Stimulated activated CD8-positive, alpha-beta memory T cell treated with anti-CD3 and anti-CD28 coated beads, Interleukin-12 subunit alpha, Interleukin-12 subunit beta, amount 100 ng/mL, for 24 hours (primary cell): ENCODE results near the gene EFCAB6.

Source experiments
- DNase-seq: peaks from one replicate; pipeline ENCODE4 v3.0.0-alpha.2; 2020; ENCODE audit errors: extremely low read depth

Gene EFCAB6

DNA sequence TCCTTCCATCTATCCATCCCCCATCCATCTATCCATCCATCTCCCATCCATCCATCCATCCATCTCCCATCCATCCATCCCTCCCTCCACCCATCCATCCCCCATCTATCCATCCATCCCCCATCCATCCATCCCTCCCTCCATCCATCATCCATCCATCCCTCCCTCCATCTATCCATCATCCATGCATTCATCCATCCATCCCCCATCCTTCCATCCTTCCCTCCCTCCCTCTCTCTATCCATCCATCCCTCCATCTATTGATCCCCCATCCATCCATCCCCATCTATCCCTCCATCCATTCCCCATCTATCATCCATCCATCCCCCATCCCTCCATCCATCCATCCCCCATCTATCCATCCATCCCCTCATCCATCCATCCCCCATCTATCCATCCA lies 303.6 kb downstream of the EFCAB6 start:
- DNase-seq = no peak

DNA sequence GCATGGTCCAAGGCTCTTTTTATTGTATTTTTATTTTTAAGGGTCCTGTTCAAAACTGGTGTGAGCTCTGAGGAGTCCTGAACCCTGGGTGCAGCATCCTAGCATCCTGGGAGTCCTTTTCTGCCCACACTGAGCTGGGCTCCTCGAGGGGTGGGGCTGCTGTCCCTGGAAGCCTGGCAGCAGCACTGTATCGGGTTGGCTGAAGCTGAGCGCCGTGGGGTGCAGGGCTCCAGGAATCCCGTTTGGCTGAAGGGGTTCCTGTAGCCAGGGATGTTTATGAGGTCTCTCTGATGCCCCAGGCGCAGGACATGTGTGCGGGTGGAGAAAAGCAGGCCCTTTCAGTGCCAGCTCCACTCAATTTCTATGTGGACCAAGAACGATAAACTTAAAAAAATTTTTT lies 304.9 kb downstream of the EFCAB6 start:
- no peak for DNase-seq

DNA sequence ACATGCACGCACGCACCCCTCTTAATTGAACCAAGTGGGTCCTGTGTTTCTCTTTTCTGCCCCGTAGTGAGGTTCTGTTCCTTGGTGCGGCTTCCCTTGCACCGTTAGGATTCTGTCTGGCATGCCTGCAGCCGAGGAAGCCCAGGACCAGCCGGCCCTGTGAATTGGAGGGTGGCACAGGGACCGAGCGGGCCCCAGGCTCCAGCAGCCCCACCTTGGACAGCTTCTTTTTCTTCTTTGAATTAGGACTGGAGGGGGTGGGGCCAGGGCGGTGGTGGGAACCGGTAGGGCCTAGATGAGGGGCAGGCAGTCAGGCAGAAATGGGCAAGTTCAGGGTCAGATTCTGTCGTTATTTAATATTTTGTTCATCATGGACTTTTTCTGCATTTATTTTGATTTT lies 305.6 kb downstream of the EFCAB6 start:
- no peak for DNase-seq

DNA sequence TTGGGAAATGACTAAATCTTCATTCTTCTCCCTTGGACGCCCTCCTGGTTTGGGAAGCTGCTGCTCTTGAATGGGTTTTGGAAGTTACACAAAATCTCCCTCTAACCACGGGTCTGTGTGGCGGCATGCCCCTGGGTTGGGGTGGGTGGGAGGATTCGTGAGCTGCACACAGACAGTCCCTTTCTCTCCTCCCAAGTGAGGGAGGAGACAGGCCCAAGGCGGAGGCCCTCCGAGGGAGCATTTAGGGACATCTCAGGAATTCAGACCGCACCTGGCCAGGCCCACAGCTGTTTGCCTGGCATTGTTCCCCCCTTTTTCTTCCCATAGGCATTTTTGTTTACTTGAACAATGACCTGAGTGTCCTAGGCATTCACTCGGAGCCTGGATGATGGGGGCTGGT lies 306.2 kb downstream of the EFCAB6 start:
- no peak for DNase-seq

DNA sequence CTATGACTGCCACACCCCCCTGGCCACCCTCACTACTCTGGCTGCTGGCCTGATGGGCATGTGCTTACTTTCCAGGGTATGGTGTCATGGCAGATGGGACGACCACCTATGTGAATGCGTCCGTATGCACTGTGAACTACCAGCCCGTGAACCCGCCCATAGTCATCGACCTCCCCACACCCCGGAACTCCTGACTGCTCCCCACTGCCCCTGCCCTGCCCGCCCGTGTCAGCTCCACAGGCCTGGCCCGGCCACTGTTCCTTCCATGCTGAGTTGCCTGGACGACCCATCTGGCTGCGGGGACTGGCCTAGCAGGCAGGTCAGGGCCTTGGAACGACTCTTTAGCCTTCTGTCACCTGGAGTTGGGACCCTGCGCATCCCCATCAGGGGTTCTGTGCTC lies 306.7 kb downstream of the EFCAB6 start:
- no peak for DNase-seq

DNA sequence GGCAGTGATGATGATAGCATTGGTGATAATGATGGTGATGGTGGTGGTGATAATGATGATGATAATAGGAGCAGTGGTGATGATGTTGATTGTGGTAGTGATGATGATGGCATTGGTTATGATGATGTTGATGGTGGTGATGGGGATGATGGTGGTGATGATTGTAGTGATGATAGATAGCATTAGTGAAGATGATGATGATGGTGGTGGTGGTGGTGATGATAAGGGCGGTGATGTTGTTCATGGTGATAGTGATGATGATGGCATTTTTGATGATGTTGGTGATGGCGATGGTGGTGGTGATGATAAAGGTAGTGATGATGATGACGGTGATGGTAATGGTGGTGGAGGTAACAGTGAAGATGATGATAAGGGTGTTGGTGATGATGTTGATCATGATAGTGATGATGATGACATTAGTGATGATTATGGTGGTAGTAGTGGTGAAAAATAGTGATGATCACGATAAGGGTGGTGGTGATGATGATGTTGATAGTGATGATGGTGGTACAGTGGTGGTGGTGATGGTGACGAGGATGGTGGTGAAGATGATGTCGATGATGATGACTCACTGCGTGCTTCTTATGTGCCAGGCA lies 307.3 kb downstream of the EFCAB6 start:
- no peak for DNase-seq

DNA sequence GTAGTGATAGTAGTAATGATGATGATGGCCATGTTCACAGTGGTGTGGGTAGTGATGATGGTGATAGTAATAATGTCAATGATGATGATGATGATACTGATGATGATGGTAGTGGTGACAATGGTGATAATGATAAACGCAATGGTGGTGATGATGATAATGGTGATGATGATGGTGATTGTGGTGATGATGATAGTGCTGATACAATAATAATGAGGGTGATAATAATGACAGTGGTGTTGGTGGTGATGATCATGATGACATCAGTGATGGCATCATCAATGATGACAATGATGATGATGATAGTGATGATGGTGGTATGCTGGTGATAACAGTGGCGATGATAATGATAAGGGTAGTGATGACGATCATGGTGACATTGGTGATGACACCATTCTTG lies 308.0 kb downstream of the EFCAB6 start:
- no peak for DNase-seq

DNA sequence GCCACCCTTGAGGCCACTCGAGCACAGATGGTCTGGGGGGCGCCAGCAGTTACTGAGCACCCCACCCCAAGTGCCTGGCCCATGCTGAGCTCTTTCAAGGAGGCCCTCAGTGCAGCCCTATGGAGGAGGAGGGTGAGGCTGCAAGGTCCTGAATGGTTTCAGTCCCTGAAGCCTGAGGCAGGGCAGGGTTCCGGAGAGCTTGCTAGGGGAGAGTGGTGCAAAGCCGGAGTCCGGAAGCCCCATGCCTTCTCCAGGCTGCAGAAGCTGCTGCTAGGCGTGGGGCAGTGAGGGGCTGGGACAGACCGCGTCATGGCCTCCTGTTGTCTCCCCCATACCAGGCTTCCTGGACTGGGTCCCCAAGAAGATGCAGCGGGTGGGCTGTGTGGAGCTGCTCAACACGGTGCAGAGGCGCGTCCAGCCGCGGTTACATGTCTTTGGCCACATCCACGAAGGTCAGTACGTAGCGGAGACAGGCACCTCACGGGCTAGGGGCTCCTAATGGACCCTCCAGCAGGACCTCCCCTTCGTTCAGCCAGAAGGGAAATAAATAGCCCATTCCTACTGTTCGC lies 309.7 kb downstream of the EFCAB6 start:
- no peak for DNase-seq

DNA sequence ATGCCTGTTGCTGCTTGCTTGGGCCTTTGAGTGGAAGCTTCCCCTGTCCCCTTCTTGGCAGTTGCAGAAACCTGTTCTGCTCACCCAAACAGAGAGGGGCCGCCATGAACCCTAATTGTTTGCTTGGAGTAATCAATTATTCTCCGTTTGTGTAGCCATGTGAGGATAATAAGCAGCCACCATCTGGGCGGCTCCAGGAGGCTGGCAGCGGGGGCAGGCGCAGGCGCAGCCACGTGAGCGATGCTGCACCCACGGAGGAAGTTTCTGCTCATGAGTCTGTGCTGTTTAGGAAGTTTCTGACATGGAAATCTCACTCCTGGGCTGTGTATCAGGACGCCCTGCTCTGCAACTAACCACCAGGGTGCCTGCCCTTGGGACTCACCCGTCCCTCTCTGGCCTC lies 310.2 kb downstream of the EFCAB6 start:
- no peak for DNase-seq

DNA sequence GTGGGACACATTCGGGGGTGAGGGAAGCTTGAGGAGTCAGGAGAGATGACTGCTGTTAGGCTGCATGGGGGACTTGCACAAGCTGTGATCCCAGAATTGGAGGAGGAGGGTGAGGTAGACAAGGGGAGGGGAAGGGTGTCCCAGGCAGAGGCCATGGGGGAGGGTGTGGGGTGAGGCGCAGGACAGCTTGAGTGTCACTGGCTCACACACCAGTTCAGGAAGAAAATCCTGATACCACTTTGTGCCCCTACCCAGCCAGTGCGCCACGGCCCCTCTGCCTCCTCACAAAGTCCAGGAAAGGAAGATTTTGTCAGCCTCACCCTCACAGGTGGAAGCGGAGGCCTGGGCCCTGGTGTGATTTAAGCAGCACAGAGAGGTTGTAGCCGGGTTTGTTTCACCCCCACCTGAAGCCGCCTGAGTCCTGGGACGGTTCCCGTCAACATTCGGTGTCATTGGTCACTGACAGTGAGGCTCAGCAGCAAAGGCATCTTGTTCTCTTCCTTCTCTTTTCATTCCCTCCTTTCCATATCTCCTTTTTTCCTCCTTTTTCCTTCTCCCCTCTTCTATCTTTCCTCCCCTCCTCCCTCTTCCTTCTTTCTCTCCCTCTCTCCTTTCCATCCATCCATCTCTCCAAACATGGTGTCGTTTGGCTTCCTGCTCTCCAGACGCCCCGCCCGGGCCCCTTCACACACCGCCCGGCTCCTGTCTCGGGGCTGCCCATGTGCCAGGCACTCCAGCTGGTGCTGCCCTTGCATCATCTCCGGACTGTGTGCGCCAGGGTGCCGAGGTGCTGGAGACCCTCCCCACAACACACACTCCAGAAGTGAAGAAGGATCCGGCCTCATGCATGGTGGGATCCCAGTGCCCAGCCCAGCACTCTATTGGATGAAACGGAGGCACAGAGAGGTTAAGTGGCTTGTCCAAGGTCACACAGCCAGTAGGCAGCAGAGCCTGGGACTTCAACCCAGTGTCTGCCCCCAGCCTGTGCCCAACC lies 311.0 kb downstream of the EFCAB6 start:
- DNase-seq = no peak

DNA sequence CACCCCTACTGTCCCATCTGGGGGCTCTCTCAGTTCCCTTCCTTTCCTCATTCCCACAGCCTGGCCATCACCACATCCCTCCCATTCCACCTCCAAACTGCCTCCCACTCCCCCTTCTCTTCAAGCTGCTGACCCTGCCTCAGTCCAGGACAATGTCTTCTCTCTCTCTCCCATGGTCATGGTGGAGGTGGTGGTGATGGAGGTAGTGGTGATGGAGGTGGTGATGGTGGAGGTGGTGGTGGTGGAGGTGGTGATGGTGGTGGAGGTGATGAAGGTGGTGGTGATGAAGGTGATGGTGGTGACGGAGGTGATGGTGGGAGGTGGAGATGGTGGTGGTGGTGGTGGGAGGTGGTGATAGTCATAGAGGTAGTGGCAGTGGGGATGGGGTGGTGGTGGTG lies 313.2 kb downstream of the EFCAB6 start:
- no peak for DNase-seq

DNA sequence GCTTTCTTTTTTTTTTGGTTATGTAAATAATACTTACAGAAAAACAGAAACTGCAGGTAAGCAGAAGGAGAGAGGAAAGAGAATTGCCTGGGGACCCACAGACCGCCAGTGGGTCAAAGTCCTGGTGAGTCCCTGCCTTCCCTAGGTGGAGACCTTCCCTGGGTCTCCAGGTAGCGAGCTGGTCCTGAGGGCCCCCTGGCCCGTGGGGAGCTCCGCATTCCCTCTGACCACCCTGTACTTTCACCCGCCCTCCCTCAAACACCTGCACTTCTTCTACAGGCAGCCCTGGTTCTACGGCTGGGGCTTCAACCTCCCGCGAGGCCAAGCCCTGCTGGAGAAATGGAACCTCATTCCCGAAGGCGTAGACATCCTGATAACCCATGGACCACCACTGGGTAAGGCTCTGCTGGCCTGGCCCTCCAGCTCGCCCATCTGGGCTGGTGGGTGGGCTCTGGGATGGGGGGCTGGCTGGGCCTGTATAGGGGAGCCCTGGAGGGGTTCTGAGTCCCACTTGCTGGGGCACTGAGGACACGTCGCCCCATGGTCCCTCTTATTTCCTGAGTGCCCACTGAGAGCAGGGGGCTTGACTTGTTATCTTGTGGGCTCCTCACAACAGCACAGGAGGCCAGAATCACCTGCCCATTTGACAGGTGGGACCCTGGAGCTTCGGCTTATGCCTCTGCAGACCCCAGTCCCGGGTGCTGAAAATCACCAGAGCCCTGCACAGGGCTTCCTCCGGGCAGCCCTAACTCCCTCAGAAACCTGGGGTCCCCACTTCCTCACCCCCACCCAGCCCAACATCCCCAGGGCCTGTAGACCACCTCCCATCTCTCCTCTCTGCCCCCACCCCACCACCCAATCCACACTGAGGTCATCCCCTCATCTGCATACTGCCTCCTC lies 313.9 kb downstream of the EFCAB6 start:
- DNase-seq = no peak

DNA sequence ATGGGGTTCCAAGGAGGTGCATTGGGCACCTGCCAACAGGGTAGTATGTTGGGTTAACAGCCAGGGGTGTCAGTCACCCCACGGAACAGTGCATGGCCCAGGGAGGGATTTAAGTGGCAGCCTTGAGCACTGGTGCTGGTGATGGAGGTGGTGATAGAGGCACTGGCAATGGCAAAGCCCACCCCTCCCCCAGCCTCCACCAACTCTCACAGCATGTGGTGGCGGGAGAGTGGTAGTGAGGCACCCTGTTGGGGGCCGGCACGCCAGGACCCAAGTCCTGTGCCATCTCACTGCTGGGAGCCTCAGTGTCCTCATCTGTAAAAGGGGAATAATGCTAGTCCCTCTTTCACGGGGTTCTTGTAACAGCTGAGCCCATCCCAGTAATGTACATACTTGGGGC lies 318.8 kb downstream of the EFCAB6 start:
- DNase-seq = no peak

DNA sequence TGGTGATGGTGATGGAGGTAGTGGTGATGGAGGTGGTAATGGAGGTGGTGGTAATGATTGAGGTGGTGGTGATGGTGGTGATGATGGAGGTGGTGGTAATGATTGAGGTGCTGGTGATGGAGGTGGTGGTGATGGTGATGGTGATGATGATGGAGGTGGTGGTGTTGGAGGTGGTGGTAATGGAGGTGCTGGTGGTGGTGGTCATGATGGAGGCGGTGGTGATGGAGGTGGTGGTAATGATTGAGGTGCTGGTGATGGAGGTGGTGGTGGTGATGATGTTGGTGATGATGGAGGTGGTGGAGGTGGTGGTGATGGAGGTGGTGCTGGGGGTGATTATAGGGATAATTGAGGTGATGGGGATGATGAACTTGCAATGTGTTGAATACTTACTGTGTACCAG lies 320.4 kb downstream of the EFCAB6 start:
- no peak for DNase-seq

DNA sequence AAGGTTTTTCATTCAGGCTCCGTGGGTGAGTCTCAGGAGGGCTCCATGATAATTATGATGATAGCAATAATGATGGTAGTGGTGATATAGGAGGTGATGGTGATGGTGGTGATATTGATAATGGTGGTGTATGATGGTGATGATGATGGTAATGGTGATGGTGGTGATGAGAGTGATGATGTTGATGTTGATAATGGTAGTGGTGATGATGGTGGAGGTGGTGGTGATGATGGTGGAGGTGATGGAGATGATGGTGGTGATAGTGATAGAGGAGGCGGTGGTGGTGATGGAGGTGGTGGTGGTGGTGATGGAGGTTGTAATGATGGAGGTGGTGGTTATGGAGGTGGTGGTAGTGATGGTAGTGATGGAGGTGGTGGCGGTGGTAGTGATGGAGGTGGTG lies 320.9 kb downstream of the EFCAB6 start:
- no peak for DNase-seq

DNA sequence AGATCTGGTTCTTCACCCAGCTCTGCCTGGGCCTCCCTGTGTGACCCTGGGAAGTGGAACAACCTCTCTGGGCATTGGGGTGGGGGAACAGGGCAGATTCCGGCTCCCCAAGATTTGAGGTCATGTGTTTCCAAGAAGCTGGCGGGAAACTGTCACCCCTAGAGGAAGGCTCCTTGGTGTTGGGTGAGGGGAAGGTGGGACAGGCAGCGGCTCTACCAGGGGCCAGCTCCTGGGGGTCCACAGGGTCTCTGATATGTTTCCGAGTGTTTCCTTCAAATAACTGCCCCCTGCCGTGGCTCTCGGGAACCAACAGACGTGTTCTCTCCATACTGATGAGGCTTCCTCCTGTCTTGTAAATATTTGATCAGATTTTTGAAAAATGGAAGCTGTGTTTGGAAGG lies 321.8 kb downstream of the EFCAB6 start:
- DNase-seq = no peak

DNA sequence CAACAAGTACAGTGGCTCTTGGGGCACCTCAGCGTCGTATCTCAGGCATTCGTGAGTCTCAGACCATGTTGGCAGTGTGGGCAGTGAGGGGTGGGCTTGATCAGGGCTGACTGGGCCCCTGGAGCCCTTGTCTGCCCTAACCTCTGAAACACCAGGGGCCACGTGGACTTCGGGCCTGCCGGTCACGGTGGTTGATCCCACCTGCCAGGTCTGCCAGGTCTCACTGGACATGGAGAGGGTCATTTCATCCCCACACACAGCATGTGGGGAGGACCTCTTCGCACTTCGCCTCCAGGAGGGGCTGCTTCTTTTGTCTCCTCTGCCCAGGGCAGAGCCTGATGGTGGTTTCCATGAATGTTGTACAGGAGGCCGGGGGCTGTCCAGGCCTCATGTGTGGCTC lies 323.2 kb downstream of the EFCAB6 start:
- DNase-seq = no peak

DNA sequence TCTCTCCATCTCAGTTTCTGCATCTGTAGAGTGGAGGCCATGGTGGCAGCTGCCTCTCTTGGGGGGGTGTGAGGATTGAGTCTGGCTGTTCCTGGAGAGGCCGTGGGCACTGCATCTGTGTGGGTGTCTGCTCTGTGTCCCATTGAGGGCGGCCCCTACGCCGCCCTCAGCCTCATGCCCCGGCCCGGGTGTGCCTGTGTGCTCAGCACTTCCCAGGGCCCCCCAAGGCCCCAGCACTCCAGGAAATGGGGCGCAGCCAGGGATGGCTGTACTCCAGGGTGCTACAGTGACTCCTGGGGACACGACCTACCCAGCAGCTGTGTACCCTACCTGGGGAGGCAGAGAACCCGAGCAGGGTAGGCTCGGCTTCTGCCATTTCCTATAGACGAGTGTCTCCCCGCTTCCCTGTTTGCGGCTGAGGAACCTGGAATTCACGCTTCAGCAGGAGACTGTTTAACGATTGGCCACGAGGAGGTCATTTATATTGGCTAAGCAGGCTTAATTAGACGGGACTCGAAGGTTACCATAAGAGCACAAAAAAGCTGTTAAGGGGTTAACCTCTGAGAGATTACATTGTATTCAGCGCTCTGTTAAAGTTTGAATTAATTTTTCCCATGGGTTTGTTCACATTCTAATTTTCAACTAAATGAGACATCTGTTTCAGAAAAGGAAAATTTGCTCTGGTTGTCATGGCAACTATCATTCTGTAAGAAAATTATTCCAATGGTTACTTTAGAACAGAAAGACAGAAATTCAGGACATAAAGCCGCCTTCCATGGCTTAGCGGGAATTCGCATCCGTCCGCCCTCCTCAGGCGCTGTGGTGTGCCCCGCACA lies 323.9 kb downstream of the EFCAB6 start:
- no peak for DNase-seq

DNA sequence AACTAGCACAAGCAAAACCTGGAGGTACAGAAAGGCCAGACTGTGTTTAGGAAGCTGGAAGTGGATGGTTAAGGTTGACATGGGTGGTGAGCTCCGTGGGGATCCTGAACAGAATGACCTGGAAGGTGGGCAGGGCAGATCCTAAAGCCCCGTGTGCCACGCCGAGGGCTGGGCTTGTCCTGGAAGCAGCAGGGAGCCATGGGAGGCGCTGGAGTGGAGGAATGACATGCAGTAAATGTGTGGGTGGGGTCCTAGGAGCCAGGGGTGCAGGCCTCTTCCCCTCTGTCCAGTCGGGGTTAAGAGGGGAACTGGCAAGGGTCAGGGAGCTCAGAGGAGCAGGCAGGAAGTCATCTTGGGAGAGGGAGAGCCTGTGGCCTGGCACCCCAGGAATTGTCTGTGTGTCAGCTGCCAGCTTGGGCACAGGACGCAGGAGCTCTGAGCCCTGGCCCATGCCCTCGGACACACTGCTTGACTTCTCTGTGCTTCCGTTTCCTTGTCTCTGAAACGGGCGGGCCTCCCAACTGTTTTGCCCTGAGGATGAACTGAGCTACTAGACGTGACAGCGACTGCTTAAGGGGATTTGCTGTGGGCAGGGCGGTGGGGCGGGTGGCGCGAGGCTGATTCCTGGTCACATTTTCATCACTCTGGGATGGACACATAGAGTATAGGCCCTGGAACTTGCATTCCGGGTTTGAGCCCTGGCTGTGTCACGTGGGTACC lies 324.6 kb downstream of the EFCAB6 start:
- no peak for DNase-seq

DNA sequence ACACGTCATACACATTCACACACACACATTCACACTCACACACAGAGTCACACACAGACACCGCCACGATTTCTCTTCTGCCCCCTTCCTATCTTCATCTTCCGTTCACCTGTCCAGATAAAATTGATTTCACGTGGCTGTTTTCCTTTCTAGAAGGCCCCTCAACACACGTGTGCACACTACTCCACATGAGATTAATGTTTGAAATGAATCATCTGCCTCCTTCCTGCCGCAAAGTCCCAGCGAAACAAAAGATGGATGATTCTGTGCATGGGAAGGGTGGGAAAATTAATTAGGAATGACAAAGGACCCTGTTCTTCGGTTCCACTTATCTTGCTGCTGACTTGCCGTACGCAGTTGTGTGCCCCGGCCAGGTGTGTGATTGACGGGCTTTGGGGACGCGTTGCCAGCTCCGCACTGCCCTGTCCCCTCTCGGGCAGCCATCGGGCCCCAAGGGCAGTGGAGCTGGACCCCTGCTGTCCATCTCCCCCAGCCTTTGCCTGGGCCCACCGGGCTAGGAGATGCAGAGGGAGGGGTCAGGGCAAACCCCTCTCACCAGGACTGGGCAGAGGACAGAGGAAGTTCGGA lies 326.5 kb downstream of the EFCAB6 start:
- DNase-seq = no peak
